Fibroblast of skin of back (primary cell): ENCODE results near the gene ADAMTS17.
A peak's percentile ranks its signal among the peaks of the same experiment; 100 is the strongest.

ENCODE experiments used
- DNase-seq: peaks from one replicate; pipeline ENCODE4 v3.0.0-alpha.2; 2013

ADAMTS17 gene

DNA sequence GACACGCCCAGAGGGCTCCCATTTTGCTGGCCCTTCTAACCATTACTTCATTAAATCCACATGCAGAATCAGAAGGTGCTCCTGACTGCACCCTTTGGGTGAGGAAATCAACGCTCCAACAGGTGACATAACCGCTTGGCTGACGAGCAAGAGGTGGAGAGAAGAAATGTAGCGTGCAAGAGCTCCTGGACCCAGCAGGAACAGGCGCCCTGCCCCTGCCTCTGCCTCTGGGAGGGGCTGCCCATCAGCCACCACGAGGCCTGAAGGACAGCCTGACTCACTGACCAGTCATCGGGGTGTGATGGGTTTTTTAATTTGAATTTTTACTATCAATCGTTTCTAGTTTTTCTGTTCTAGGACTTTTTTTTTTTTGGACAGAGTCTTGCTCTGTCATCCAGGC, 218.2 kb downstream of the ADAMTS17 start:
- no peak for DNase-seq

DNA sequence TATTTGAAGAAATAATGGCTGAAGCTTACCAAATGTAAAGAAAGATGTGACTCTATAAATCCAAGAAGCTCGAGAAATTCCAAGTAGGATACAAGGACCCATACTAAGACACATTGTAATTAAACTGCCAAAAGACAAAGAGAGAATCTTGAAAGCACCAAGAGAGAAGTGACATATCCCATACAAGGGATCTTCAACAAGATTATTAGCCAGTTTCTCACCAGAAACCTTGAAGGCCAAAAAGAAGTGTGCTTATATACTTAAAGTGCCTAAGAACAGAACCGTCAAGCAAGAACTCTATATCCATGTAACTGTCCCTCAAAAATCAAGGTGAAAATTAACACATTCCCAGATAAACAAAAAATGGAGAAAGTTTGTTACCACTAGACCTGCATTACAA, 220.5 kb downstream of the ADAMTS17 start:
- no peak for DNase-seq

DNA sequence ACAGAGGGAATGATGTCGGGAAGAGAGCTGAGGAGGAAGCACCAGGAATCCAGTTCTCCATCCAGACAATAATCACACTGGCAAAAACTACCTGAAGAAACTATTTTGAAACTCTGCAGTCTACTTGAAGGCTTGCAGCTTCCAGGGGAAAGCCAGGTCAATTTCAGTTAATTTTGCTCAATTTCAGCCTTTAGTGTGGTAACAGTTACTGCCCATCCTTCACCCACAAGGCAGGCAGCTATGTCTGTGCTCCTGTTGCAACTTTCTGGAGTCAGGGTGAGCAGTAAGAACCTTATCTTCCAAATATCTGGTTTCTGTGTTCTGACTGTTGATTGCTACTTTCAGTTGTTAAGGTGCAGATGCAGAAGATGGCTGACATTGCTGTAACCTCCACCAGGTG, 221.7 kb downstream of the ADAMTS17 start:
- DNase-seq: no peak

DNA sequence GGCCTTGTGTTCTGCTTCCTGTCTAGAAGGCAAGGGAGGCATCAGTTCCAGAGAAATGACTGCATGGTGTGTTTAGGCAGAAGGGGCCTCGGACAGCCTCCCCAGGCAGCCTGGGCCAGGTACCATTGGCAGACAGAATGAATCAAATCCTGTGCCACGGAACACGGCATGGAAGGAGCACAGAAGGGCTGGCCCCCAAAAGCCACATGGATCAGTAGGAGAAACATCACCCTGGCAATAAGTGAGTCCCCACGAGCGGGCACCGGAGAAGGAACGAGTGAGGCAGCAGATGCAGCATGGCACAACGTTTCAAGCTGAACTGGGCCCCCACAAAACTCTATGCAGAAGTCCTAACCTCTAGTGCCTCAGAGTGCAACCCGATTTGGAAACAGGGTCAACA, 223.2 kb downstream of the ADAMTS17 start:
- no peak for DNase-seq

DNA sequence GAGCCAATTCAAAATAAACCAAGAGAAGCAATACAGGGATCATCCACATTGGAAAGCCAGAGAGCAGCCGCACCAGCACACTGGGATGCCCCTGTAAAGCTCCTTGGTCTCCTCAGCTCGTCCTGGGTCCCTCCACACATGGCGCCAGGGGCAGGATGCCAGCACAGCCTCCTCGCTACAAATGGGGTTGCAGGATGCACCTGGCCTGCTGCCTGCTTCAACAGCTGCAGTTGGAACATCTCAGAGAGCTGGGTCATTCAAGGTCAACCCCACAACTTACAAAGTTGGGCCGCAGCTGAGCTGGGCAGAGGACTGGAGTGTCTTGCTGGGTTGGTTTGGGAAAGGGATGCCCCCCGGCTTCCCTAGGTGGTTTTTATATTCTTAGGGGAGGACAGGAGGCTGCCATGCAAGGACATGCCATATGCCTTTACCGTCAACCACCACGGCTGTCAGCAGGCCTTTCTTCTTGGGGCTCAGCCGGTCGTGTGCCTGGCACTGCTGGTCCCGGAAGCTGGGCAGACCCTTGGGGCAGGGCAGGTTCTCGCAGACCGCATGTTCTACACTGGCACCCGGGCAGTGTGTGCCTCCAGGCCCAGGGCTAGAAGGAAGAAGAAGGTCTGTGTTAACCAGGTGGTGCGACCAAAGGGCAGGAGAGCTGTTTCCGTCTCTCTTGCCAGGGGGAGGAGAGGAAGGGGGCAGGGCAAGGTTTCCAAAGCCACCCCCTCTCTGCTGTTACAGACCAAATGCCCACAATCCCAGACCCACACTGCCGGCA, 225.2 kb downstream of the ADAMTS17 start:
- DNase-seq: no peak

DNA sequence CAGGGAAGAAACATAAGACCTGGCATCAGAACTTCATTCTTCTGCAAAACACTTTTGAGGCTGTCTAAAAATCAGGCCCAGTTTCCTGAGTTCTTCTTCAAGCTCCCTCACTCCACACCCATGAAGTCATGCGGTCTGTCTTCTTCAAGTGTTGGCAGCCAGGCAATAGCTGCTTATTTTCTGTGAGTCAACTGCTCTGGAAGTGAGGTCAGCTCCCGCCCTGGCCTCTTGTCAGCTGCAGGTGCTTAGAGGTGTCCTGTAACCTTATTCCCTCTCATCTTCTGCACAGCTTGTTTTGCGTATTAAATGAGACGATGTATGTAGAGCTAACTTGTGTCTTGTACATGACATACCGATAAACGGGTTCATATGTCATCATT, 226.1 kb downstream of the ADAMTS17 start:
- DNase-seq: peak; percentile 41

DNA sequence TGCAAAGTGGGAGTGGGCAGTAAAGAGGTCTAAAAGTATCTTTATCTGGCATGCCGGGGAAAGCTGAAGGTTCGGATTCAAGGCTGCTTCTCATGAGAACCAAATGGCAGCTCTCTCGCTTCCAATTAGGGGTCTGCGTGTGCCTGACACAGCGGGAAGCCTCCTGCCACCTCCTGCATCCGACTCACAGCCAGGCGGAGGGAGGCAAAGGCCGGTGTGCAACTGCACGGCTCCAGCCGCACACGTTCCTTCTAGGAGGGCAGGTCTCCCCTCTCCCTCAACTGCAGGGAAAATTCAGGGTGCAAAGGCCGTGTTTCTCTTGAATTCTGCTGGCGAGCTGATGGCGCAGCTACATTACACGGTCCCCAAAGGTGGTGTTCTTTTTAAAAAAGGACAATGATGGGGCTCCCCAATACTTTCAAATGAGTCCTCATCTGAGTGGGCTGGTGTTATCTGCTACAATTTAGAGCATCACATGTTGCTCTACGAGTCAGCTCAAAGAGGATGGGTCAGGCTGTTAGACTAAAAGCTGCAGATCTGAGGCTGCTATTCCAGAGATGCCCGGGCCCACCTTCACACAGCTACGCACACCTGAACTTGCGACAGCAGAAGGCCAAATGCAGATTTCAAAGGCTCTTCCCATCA, 226.6 kb downstream of the ADAMTS17 start:
- no peak for DNase-seq

DNA sequence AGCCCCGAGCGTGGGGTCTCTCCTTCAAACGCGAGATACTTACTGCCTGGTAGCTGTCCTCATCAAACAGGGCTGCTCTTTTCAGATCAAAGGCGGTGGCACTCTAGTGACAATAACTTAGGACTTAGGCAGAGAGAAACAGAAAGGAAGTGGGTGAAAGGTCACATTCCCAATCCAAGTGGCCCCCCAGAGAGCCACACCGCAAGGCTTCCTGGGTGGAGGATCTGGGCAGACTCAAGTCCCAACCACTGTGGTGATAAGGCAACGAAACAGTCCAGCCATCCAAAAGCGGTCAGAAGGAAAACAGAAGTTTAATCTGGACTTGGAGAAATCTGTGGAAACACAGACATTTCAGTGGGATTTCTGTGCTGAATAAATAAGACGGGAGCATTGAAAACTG, 227.2 kb downstream of the ADAMTS17 start:
- peak; percentile 77 for DNase-seq

DNA sequence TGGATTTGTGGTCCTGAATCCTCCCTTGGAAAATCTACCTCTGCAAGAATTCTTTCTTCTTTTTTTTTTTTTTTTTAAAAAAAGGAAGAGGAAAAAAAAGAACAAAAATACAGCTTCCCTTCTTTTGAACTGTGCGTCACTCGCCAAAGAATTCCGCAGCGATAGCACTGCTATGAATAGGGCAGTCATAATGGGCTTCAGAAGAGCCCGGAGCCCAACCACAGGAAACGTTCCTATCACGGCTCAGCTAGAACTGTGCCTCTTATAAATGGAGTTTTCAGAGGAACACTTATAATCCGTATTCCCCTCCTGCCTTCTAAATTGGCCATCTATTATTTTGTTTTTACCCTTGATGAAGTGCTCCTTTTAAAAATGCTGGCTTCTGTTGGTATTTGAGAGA, 227.7 kb downstream of the ADAMTS17 start:
- peak; percentile 93 for DNase-seq

DNA sequence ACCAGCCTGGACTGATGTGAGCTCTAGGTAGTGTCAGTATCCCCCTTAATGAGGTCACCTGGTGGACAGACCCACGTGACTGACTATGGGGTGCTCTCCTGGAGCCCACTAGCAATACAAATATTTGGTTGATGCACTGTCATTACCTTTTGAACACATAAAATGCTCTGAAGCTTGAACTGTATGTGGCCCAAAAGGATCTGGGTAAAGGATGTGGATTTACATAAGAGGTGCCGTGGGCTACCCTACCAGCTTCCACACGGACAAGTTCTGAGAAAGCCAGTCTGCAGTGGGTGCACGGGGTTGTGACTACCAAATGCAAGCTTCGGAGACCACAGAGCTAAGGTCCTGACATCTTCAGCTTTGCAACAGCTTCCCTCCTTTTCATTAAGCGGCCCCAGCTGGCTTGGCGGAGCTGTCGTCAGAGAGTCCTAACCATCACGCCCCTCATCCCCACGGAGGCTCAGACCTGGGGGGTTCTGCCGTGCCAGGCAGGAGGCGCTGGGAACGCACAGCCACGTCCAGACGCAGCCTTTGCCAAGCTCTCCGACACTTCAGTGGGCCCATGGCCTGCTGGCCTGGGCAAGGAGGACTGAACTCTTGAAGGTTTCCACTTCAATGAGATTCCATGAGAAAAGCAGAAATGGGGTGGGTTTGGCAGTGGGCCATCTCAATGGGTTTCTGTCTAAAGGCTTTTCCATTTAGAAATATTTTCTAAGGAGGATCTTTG, 228.3 kb downstream of the ADAMTS17 start:
- no peak for DNase-seq

DNA sequence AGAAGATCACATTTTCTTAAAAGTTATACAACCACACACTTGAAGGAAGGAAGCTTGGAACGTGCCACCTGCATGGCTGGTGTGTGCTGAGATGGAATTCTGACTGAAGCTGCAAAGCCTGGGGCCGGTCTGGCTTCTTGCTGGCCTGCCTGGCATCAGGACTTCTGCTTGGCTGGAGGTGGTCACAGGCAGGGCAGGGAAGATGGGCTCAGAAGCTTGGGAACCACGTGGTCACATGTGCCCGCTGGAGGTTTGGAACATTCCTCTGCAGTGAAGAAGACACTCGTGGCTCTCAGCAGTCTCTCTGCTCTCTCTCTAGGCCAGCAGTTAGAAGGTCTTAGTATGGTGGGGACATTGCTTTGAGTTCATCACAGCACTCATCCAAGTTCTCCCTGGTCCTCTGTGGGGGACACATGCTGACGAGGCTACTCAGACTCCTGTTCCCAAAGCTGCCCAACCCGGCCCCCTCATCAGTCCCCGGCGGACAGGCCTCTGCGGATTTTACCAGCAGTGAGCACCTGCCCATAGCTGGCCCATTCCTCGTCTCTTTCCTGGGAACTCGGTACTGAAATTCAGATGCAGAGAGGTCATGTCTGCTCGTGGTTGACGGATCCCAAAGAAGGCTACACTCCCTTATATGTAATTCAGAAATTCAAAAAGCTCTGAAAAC, 229.0 kb downstream of the ADAMTS17 start:
- peak; percentile 12 for DNase-seq

DNA sequence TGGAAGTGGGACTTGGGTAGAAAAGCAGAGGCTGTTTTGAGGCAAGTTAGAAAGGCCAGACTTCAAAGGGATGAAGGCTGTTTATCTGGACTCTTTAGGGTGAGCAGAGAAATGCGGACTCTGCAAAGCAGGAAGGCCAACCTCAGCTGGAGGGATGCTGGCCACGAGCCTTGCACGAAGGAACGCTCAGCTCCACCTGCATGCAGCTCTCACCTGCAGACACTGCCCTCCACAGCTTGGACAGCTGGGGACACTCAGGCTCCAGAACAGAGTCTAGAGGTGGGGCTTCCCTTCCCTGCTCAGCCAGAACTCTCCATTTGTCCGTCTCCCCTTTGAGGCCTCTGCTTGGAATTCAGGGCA, 229.7 kb downstream of the ADAMTS17 start:
- no peak for DNase-seq

DNA sequence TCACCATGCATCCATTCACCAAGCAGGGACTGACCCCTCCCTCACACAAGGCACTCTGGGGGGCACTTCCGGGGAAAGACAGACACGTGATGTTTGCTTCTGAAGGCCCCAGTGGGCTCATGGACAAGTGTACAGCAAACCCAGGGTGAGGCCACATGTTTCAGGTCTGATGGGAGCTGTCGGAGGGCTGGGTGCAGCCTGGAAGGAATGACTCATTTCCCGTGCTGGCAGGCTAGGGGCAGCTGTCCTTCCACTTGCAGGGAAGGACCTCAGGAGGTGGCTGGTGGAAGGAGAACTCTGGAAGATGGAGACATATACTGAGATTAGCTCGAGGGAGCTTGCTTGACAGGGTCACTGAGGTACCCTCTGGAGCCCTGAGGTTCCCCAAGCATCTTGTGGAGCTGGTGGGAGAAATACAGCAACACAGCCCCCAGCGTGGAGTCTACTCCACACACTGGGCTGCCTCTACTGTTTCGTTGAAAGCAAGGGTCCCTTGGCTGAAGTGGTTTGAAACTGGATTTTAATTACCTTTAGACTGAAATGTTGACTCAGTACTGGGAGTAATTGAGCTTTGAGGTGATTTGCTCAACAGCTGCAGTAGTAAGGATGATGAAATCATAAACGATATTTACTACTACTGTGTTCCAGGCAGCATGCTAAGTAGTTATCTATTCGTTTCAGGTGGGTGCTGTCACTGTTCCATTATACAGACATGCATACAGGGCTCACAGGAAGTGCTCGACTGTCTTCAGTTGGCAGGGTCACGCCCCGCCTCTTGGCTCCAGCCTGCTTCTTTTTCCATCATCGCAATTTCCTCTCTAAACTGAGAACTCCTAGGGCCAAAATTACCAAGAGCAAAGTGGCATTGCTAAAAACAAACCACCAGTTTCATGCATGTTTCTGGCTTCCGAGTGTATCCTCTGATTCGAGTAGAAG, 230.4 kb downstream of the ADAMTS17 start:
- peak; percentile 89 for DNase-seq

DNA sequence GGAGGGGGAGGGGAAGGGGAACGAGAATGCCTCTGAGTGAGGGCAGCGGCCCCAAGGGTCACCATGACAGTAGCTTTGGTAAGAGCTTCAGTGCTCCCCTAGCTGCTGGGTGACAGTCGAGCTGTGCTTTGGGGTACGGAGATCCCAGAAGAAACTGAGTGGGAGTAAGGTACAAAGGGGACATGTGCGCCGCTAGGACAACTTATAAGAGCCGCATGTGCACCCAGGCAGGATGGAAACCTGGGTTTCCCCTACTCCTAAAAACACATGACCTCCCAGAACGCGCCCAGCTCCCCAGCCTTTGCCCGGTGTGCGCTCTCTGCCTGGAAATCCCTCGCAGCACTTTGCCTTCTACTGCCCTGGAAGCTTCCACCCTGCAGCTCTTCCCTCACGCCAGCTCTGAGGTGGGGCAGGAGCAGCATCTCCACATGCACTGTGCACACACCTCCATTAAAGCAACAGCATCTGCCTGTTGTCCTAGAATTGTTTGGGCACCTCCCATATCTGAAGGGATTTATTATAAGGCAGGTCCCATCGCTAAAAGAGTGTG, 232.2 kb downstream of the ADAMTS17 start:
- DNase-seq: no peak

DNA sequence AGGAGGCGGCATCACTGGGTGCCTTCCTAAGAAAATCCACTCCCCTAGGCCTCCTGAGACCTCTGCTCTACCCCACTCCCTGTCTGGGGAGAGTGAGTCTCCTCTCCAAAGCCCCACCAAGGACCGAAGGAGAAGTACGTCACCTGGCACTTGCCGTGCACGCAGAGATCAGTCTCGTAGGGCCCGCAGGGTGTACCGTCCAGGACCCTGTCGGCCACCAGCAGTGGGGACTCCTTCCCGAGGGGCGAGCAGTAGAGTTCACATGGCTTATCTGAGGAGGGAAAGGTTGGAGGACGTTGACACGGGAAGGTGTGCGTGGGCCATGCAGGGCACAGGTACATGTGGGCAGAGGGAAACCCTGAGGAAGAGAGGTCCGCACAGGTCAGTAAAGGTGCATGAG, 232.9 kb downstream of the ADAMTS17 start:
- DNase-seq: no peak

DNA sequence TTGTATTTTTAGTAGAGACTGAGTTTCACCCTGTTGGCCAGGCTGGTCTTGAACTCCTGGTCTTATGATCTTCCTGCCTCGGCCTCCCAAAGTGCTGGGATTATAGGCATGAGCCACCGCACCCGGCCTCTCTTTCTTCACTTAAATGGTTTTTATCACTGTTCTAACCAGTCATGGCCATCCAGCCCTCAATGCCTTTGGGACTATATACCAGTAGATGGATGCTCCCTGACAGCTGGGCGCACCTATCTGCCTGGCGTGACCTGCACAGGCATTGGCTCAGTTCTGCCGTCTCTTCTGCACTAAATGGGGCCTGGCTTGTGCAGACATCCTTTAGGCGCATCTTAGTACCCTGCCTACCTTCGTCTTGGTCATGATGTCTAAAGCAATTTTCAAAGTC, 233.4 kb downstream of the ADAMTS17 start:
- no peak for DNase-seq

DNA sequence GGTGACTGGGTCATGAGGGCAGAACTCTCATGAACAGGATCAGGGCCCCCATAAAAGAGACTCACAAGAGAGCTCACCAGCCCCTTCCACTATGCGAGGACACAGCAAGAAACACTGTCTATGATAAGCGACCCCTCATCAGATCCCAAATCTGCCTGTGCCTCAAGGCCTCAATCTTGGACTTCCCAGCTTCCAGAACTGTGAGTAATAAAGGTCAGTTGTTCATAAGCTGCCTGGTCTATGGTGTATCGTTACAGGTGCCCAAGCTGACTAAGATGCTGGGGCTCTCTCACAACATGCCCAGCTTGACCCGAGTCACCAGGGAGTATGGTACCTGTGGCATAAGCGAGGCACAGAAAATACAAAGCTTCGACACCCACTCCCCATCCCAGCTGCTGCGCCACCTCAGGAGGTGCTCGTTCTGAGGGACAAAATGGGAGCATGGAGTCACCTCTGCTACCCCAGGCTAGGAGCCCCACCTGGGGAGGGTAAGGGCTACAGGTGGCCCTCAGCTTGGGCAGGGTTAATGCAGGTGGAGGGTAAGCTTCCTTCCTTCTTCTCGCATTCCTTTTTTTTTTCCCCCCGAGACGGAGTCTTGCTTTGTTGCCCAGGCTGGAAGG, 234.1 kb downstream of the ADAMTS17 start:
- DNase-seq: no peak

DNA sequence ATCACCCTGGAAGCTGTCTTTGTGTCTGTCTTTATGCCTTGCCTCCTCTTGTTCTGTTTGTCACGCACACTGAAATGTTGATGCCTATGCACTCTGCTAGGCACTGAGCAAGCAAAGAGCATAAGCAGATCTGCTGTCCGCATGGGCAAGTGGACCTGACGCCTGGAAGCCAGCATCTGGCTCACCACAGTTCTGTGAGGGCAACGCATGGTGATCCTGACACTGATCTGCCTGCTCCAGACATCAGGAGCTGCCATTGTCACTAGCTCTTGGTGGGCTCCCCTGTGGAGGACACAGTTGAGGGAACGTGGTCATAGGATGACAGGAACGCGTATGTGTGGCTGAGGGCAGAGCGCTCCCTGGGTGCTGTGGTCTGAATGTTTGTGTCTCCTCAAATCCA, 234.6 kb downstream of the ADAMTS17 start:
- DNase-seq: no peak

DNA sequence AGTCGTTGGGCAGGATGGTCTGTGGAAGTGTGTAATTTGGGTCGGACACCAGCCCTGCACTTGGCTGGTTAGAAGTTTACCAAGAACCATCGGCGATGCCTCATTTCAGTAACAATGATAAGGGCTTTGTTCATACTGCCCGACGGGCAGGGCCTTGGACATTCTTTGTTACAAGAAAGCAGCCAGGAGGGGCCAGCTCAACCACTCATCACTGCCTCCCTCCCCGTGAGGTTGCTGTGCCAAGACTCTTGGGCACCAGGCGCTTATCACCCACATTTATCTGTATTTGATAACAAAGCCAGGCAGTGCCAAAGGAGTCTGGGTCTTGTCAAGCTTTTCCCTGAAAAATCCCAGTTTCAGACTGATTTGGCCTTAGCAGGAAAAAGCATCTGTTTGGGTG, 235.0 kb downstream of the ADAMTS17 start:
- DNase-seq: no peak

DNA sequence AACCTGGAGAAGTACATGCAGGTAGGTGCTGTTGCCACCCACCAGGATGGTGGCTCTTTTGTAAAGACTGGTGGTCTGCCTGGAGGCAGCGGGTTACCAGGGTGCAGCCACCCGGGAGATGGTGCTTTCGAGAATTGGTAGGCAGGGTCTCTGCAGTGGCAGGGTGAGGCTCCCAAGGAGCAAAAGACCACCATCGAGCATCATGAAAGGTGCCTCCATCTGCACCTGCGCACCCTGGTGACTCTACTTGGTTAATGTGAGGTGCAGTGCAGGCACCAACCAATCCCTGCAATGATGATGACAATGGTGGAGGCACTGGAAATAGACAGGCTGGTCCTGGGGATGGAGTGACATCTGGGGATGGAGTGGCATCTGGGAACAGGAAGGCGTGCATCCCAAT, 236.7 kb downstream of the ADAMTS17 start:
- DNase-seq: no peak

DNA sequence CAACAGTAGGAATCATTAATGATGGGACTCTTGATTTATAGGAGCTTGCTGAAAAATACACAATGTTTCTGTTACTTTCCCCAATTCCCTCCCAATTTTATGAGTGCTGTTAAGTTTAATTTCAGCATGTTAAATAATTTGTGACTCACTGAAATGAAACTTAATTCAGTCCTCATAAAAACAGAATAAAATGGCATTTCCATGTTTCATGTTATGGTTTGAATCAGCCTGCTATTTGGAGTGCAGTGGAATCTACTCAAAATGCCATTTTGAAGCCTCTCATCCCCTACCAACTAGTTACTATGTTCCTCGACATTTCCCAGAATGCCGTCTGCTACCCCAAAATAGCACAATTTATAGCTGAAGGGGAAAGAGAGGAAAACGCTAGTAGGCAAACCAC, 237.5 kb downstream of the ADAMTS17 start:
- DNase-seq: no peak
